K562 (cell line): Measurements from ENCODE around the gene PLA1A. TPM values are rescaled to one million over a fixed set of nuclear protein-coding genes. Genes with fewer than 3 reads are reported as not detected.

Source experiments
- BCOR ChIP-seq: fragments of 450-650 bp; IDR thresholded peaks from 2 replicates; pipeline ENCODE4 v1.6.1; 2016
- CEBPB ChIP-seq: fragments of 450-650 bp; IDR thresholded peaks from 2 replicates; pipeline ENCODE4 v1.6.1; 2016; ENCODE audit warnings: missing genetic modification characterization, missing compliant biosample characterization
- CEBPG ChIP-seq, 3 experiments: fragments of 200-800 bp in 1 of 3; sonication (Bioruptor generic) in 1 of 3; sonication (generic) in 1 of 3; formaldehyde crosslinking in 1 of 3; IDR thresholded peaks in 2 of 3; conservative IDR thresholded peaks in 1 of 3; 2 replicates each; pipeline versions ENCODE4 v1.6.1 to v1.8.0; 2016 to 2022; ENCODE audit warnings: missing compliant biosample characterization in 2 of 3, missing genetic modification characterization in 2 of 3, mild to moderate bottlenecking in 1 of 3, missing genetic modification reagents in 1 of 3
- MGA ChIP-seq: fragments of 450-650 bp; IDR thresholded peaks from 2 replicates; pipeline ENCODE4 v1.6.1; 2016; ENCODE audit warnings: mild to moderate bottlenecking, moderate library complexity
- polyA plus RNA-seq, 8 experiments: library from polyadenylated mRNA; depleted of rRNA in 4 of 8; stranded (reverse) in 5 of 8; unstranded in 3 of 8; fragments of >200 nt; fragmentation: Nextera tagmentation in 2 of 8; fragmentation: Illumina TruSeq in 1 of 8; extraction: Ambion mirVana in 2 of 8; extraction: Trizol in 1 of 8; gene quantifications; 2 replicates each; pipeline versions ENCODE4 v1.2.1 to v1.2.3, GENCODE V29; 2011 to 2014; ENCODE audit warnings: inconsistent platforms in 1 of 8, missing spikeins in 1 of 8
- total RNA-seq, 7 experiments: library from RNA; depleted of rRNA in 6 of 7; stranded (reverse); fragments of >200 nt in 6 of 7; fragmentation: Illumina TruSeq in 2 of 7; extraction: Trizol in 2 of 7; gene quantifications; 2 replicates each; pipeline versions ENCODE4 v1.2.1 to v1.2.3, GENCODE V29; 2011 to 2021; ENCODE audit warnings: low replicate concordance in 1 of 7

The PLA1A gene
- total and polyA plus RNA-seq, 9 of the 15 experiments (the other 6 are each of a cell fraction or from before 2014, with no cell fraction given), result not detected

DNA sequence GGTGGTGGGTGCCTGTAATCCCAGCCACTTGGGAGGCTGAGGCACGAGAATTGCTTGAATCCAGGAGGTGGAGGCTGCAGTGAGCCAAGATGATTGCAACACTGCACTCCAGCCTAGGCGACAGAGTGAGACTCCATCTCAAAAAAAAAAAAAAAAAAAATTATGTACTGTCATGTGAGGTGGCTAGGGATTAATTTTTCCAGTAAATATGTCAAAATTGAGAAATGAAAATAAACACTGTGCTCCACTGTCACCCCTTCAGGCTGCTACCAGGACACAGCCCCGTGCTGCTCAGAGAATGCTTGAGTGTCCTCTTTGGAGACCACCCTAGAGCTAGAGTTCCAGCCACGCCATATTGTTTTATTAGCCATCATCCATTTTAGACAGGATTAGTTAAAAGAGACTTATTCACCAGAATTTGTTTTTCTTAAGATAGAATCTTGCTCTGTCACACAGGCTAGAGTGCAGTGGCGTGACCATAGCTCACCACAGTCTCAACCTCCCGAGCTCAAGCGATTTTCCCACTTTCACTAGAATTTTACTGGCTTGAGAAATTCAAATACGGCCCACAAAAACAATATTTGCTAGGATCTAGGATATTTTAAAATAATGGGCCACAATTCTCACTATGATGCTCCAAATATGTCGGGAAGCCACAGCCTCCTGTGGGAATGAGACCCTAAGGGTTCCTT lies 38.9 kb upstream of the PLA1A start (continued):
- 0 out of 2 replicates have a peak, but pooled peaks have one; percentile 5 for TF ChIP-seq MGA
- TF ChIP-seq CEBPB (tag), result peak; percentile 81
- no peak for TF ChIP-seq CEBPG (CRISPR knock-in tag; IDR thresholded peaks at IDR 0.05)
- TF ChIP-seq CEBPG (tag; conservative IDR thresholded peaks at IDR 0.05 in 1 of 2, IDR thresholded peaks at IDR 0.05 in 1 of 2), result peak in 1 of 2 experiments; percentile 70; a peak in 2 of 4 replicates
- TF ChIP-seq BCOR, result 0 out of 2 replicates have a peak, but pooled peaks have one; percentile 3
